Smooth muscle cell (in vitro differentiated cells): Measurements from ENCODE around the gene CEP44. TPM values are rescaled to one million over a fixed set of nuclear protein-coding genes. Genes with fewer than 3 reads are reported as not detected.

ENCODE experiments used
- DNase-seq: peaks from one replicate; lab custom pipeline; 2025; ENCODE audit not compliant: unreplicated experiment; lab: John Stamatoyannopoulos, UW
- H2AFZ ChIP-seq: fragments of 200-600 bp; sonication (generic); 2 replicates; pipeline ENCODE4 v1.6.0; 2016; ENCODE audit warnings: antibody characterized with exemption, low read depth, mild to moderate bottlenecking
- H3F3A ChIP-seq: fragments of 200-600 bp; sonication (generic); 2 replicates; pipeline ENCODE4 v1.6.0; 2017; ENCODE audit warnings: antibody characterized with exemption, low read depth
- H3K27ac ChIP-seq: fragments of 200-600 bp; sonication (generic); 2 replicates; pipeline ENCODE4 v1.5.1; 2016; ENCODE audit warnings: low read depth, mild to moderate bottlenecking
- H3K27me3 ChIP-seq: fragments of 200-600 bp; sonication (generic); 2 replicates; pipeline ENCODE4 v1.6.1; 2016; ENCODE audit warnings: low read depth, mild to moderate bottlenecking
- H3K36me3 ChIP-seq: fragments of 200-600 bp; sonication (generic); 2 replicates; pipeline ENCODE4 v1.5.1; 2016; ENCODE audit warnings: low read depth
- H3K4me1 ChIP-seq: fragments of 200-600 bp; sonication (generic); 2 replicates; pipeline ENCODE4 v1.5.1; 2016; ENCODE audit warnings: low read depth
- H3K4me2 ChIP-seq: fragments of 200-600 bp; sonication (generic); 2 replicates; pipeline ENCODE4 v1.6.0; 2016; ENCODE audit warnings: mild to moderate bottlenecking
- H3K4me3 ChIP-seq: fragments of 200-600 bp; sonication (generic); 2 replicates; pipeline ENCODE4 v1.5.1; 2016; ENCODE audit warnings: mild to moderate bottlenecking
- H3K79me2 ChIP-seq: fragments of 200-600 bp; sonication (generic); 2 replicates; pipeline ENCODE4 v1.6.0; 2016; ENCODE audit warnings: low read depth, mild to moderate bottlenecking
- H3K9ac ChIP-seq: fragments of 200-600 bp; sonication (generic); 2 replicates; pipeline ENCODE4 v1.6.0; 2016; ENCODE audit warnings: low read depth
- H3K9me3 ChIP-seq: fragments of 200-600 bp; sonication (generic); replicated peaks from 2 replicates; pipeline ENCODE4 v1.5.1; 2016; ENCODE audit warnings: low read depth
- H4K20me1 ChIP-seq: fragments of 200-600 bp; sonication (generic); 2 replicates; pipeline ENCODE4 v1.6.0; 2016; ENCODE audit warnings: low read depth
- CTCF ChIP-seq: fragments of 200-600 bp; sonication (generic); IDR thresholded peaks from 2 replicates; pipeline ENCODE4 v1.5.1; 2017; ENCODE audit warnings: borderline replicate concordance, mild to moderate bottlenecking, antibody characterized with exemption; ENCODE audit not compliant: insufficient read depth, poor library complexity, severe bottlenecking
- WGBS: methylation state at CpG from one replicate; pipeline ENCODE4 v1.1.7; 2016; ENCODE audit warnings: low lambda C conversion rate; 5-methylcytosine and 5-hydroxymethylcytosine counted together
- polyA plus RNA-seq: library from polyadenylated mRNA; unstranded; fragments of >200 nt; fragmentation: Nextera tagmentation; extraction: Ambion mirVana; gene quantifications from 2 replicates; pipeline ENCODE4 v1.2.1, GENCODE V29; 2016
- total RNA-seq: library from RNA; depleted of rRNA; stranded (reverse); fragments of >200 nt; gene quantifications from 2 replicates; pipeline ENCODE4 v1.2.3, GENCODE V29; 2014

Gene CEP44
- total RNA-seq (25.2 and 27.5 TPM in 2 replicates), polyA plus RNA-seq (11.2 and 11.4 TPM in 2 replicates)

- Histone ChIP-seq H3K27me3 (no peaks in the 10 kb centered on the region), H3F3A (peaks cover 3% of the 10 kb centered on the region), H3K4me3 (peak within 1 kb of the TSS; percentile 70), H3K9me3 (no peaks in the 10 kb centered on the region), H3K9ac (peak within 1 kb of the TSS; percentile 94), H3K79me2 (peaks cover 91% of the 10 kb centered on the region), H3K4me1 (peaks cover 19% of the 10 kb centered on the region), H3K27ac (peak within 1 kb of the TSS; percentile 94), H3K36me3 (peaks cover 6% of the 10 kb centered on the region), H4K20me1 (peaks cover 4% of the 10 kb centered on the region), H2AFZ (peak within 1 kb of the TSS; percentile 97), H3K4me2 (peak within 1 kb of the TSS; percentile 92)
- under 1% methylated on average over 52 of the region's 52 CpGs for WGBS
- TF ChIP-seq CTCF = no peak
- DNase-seq = peak; percentile 36
Measured at GRCh38 chr4:174283507-174284471, at the start of gene CEP44, which contains the start of gene FBXO8. TSS of gene CEP44 (plus strand) at chr4:174283911. CDS start at chr4:174299122, 15,211 bp downstream. TSS of gene FBXO8 (minus strand) at chr4:174283667. CDS start at chr4:174263092, 20,575 bp downstream.

- Histone ChIP-seq H3K9me3 (no peaks in the 10 kb centered on the region), H2AFZ (no peak overlapping the region), H3K4me1 (no peaks in the 10 kb centered on the region), H3K4me2 (no peak overlapping the region), H4K20me1 (no peaks in the 10 kb centered on the region), H3K27ac (no peak overlapping the region), H3K4me3 (no peak overlapping the region), H3K27me3 (no peaks in the 10 kb centered on the region), H3K9ac (no peak overlapping the region), H3F3A (no peaks in the 10 kb centered on the region), H3K36me3 (peaks cover 6% of the 10 kb centered on the region), H3K79me2 (no peaks in the 10 kb centered on the region)
- no peak for TF ChIP-seq CTCF
- WGBS = 83% methylated on average over 3 of the region's 3 CpGs
- no peak for DNase-seq
Measured at GRCh38 chr4:174236359-174236758, 47.4 kb upstream of the CEP44 start.

- H3K27ac ChIP-seq = no peak overlapping the region
Measured at GRCh38 chr4:174241162-174241561, 42.5 kb upstream of the CEP44 start.

More at GRCh38 chr4:174241162-174241561, 42.5 kb upstream of the CEP44 start:
- no peak for TF ChIP-seq CTCF
- Histone ChIP-seq H3K36me3 (peaks cover 6% of the 10 kb centered on the region), H3K9me3 (no peaks in the 10 kb centered on the region), H3F3A (no peaks in the 10 kb centered on the region), H3K9ac (no peak overlapping the region), H2AFZ (no peak overlapping the region), H3K79me2 (no peaks in the 10 kb centered on the region), H3K4me3 (no peak overlapping the region), H3K27me3 (no peaks in the 10 kb centered on the region), H4K20me1 (no peaks in the 10 kb centered on the region), H3K4me2 (no peak overlapping the region), H3K4me1 (no peaks in the 10 kb centered on the region)
- no peak for DNase-seq
- WGBS = 93% methylated on average over 3 of the region's 3 CpGs
